GM12873 (cell line): ENCODE data around the gene SLC2A6.

Experiments used
- CTCF ChIP-seq: IDR thresholded peaks from 2 replicates; pipeline ENCODE4 v1.5.1; 2012; ENCODE audit warnings: low read depth, mild to moderate bottlenecking, moderate library complexity, low read length, control low read depth; ENCODE audit not compliant: insufficient read depth; ENCODE audit errors: missing control alignments

SLC2A6 gene

DNA sequence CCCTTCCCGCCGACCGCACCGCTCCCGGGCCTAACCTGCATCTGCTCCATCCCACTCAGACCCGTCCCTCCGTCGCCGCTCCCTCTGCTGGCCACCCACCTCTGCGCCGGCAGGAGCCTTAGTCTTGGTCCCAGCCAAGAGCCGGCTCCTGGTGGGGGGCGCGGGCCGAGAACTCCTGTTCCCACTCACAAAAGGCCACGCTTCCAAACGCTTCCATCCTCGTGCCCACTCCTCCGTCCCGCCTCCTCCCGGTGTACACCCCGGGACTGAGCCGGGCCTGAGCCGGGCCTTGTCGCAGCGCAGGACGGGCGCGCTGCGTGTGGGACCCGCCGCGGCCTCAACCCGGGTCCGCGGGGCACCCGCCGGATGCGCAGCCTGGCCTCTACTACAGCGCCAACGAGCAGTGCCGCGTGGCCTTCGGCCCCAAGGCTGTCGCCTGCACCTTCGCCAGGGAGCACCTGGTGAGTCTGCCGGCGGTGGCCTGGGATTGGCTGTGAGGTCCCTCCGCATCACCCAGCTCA, 49.2 kb downstream of the SLC2A6 start:
- peak; percentile 24 for TF ChIP-seq CTCF

DNA sequence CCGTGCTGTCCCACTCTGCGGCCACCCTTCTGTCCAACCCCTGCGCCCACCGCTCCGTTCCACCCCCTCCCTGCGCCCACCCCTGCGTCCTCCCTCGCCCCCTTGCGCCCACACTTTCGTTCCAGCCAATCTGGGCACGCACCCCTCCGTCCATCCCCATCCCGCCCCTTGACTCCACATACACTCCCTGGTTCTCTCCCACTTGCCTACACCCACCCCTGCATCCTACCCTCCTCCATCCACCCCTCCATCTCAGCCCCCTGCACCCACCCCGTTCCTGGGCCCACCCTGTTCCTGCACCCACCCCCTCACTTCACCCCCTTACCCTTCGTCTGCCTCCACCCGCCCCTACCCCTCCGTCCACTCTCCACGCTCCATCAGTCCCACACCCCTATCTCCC, 49.7 kb downstream of the SLC2A6 start:
- no peak for TF ChIP-seq CTCF

DNA sequence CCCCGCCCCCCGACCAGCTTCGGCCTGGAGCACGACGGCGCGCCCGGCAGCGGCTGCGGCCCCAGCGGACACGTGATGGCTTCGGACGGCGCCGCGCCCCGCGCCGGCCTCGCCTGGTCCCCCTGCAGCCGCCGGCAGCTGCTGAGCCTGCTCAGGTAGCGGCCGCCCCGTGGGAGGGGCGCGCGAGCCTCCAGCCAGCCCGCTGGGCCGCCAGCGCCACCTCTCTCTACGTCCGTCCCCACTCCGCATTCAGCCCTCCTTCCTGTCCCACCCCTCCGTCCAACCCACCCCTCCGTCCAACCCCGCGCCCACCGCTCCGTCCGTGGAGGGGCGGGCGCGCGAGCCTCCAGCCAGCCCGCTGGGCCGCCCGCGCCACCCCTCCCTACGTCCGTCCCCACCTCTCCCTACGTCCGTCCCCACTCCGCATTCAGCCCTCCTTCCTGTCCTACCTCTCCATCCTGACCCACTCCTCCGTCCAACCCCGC, 50.2 kb downstream of the SLC2A6 start:
- no peak for TF ChIP-seq CTCF

- no peak for TF ChIP-seq CTCF
Measured at GRCh38 chr9:133427658-133428348, 51.1 kb downstream of the SLC2A6 start.

- TF ChIP-seq CTCF: no peak
Measured at GRCh38 chr9:133426011-133426410, 52.9 kb downstream of the SLC2A6 start.

DNA sequence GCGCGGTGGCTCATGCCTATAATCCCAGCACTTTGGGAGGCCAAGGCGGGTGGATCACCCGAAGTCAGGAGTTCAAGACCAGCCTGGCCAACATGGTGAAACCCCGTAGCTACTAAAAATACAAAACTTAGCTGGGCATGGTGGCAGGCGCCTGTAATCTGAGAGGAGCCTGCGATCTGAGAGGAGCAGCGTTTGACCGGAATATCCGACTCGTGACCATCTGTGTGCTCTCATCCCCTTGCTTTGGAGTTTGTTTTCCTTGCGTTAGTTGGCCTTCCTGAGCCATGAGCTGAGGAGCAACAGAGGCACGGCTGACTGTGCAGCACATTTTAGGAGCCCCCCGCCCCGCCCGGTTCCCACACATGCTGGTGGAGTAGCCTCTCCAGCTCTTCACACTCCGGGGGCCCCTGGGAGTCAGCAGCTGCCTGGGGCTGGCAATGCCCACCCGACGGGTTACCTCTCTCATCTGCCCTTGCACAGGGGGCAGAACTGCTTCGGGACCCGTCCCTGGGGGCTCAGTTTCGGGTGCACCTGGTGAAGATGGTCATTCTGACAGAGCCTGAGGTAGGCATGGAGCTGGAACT, 53.8 kb downstream of the SLC2A6 start:
- TF ChIP-seq CTCF: no peak

GRCh38 chr9:133424187-133424586, 54.7 kb downstream of the SLC2A6 start:
- no peak for TF ChIP-seq CTCF
